ENCODE results near the gene LRRN4CL. TPM values are rescaled to one million over a fixed set of nuclear protein-coding genes. Genes with fewer than 3 reads are reported as not detected.
A peak's percentile ranks its signal among the peaks of the same experiment; 100 is the strongest.
"Not testable (repeated sequence)": the region's sequence is repeated elsewhere in the genome, so short reads cannot be mapped to it uniquely, and the experiment has no call there.

The LRRN4CL gene
- total RNA-seq, 1 experiment from 2014 or later = 5.1 TPM

- no peak for DNase-seq (ENCODE audit: low spot score)
Measured at GRCh38 chr11:62676698-62677097, 12.6 kb downstream of the LRRN4CL start.

- not testable (repeated sequence) for DNase-seq (ENCODE audit: low spot score)
Measured at GRCh38 chr11:62675415-62675814, 13.9 kb downstream of the LRRN4CL start.

- no peak for DNase-seq (ENCODE audit: low spot score)
Measured at GRCh38 chr11:62673196-62673525, 16.2 kb downstream of the LRRN4CL start.

DNA sequence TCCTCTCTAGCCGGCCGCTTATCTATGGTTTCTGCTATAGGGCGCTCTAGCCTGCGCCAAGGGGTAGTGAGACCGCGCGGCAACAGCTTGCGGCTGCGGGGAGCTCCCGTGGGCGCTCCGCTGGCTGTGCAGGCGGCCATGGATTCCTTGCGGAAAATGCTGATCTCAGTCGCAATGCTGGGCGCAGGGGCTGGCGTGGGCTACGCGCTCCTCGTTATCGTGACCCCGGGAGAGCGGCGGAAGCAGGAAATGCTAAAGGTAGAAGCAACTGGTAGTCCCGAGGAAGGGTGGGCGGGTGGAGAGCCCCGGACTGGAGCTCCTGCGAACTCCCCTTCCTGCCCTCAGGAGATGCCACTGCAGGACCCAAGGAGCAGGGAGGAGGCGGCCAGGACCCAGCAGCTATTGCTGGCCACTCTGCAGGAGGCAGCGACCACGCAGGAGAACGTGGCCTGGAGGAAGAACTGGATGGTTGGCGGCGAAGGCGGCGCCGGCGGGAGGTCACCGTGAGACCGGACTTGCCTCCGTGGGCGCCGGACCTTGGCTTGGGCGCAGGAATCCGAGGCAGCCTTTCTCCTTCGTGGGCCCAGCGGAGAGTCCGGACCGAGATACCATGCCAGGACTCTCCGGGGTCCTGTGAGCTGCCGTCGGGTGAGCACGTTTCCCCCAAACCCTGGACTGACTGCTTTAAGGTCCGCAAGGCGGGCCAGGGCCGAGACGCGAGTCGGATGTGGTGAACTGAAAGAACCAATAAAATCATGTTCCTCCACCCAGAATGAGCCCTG lies 17.5 kb downstream of the LRRN4CL start, which contains the start of the genes LBHD1 and UQCC3:
Gene LBHD1, minus strand, starts transcription at position 660 of the 782 bp plus-strand sequence. CDS start 2,236 bp downstream, outside the sequence.
Gene UQCC3, plus strand, starts transcription at position 66 of the 782 bp plus-strand sequence. Its CDS starts 73 bp downstream, at position 139.
- DNase-seq (ENCODE audit: low spot score) = peak; percentile 86

DNA sequence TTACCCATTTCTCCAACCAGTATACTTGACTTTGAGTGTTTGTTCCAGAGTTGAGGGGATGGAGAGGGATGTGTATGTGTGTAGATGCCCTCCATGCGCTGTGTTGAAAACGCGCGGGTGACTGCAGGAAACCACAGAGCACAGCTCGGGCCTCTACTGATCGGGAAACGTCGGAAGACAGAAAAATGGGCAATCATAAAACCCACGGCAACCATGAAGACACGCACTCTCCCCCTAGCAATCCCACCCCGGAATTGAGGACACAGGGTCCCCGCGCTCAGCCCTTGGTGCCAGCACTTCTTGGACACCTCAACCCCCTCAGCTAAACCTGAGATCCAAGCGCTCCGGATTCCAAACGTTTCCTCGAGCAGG lies 18.1 kb downstream of the LRRN4CL start:
- DNase-seq (ENCODE audit: low spot score) = no peak

GRCh38 chr11:62669420-62670161 lies 19.7 kb downstream of the LRRN4CL start:
- no peak for DNase-seq (ENCODE audit: low spot score)

DNA sequence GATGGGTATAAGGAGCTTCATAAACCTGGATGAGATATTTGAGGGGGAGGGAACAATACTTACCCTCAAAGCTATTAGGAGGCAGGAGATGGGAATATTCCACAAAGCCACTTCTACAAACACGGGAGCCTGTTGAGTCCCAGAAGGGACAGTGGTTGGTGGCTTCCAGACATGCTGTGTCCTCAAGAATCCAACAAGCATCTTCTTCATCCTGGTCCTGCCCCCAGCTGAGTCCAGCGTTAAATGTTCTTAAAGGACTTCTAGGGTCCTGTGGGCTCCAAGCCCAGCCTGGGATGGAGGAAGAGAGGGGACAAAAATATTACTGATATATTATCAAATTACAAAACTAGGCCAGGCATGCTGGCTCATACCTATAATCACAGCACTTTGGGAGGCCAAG lies 21.9 kb downstream of the LRRN4CL start:
- DNase-seq (ENCODE audit: low spot score) = no peak

DNA sequence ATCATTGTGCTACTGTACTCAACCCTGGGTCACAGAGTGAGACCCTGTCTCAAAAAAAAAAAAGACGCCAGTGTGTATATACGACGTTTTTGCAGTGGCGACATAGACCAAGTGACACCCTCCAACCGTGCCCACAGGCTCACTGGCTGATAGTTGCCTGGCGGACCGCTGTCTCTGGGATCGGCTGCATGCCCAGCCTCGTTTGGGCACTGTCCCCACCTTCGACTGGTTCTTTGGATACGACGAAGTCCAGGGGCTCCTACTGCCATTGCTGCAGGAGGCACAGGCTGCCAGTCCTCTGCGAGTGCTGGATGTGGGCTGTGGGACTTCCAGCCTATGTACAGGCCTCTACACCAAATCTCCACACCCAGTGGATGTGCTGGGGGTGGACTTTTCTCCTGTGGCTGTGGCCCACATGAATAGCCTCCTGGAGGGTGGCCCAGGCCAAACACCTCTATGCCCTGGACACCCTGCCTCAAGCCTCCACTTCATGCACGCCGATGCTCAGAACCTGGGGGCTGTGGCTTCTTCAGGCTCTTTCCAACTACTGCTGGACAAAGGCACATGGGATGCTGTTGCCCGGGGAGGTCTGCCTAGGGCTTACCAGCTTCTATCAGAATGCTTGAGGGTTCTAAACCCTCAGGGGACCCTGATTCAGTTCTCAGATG lies 22.9 kb downstream of the LRRN4CL start:
- DNase-seq (ENCODE audit: low spot score) = no peak

GRCh38 chr11:62665599-62666258 lies 23.6 kb downstream of the LRRN4CL start:
- DNase-seq (ENCODE audit: low spot score) = peak; percentile 14

DNA sequence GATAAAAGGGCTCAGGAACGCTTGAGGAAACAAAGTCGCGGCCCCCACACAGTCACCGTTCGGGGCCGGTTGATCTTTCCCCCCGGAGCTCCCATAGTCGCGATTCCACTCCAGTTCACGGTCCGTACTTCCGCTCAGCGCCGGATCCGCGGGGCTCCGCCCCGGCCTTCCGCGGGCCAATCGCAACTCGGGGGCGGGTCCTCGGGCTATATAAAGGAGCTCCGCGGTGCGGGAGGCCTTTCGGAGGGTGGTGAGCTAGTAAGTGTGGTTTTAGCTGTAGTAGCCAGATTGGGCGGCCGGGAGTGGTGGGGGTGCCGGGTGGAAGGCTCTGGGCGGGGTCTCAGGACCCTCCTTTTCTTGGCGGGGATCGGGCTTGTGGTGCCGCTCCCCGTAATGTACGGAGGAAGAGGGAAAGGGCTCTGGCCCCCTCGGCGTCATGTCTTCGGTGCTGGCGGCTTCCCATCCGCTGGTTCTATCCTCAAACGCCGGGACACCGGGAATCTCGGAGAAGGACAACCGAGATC lies 24.2 kb downstream of the LRRN4CL start, which contains the start of the genes C11orf98 and CSKMT:
Gene C11orf98, minus strand, starts transcription at position 136 of the 524 bp plus-strand sequence. Its CDS starts 41 bp downstream, at position 95.
Gene CSKMT, plus strand, starts transcription at position 238 of the 524 bp plus-strand sequence. CDS start 568 bp downstream, outside the sequence.
- peak; percentile 79 for DNase-seq (ENCODE audit: low spot score)

- DNase-seq (ENCODE audit: low spot score) = peak; percentile 59
Measured at GRCh38 chr11:62664405-62665074, 24.8 kb downstream of the LRRN4CL start.

- DNase-seq (ENCODE audit: low spot score) = no peak
Measured at GRCh38 chr11:62656796-62657429, 32.4 kb downstream of the LRRN4CL start.

DNA sequence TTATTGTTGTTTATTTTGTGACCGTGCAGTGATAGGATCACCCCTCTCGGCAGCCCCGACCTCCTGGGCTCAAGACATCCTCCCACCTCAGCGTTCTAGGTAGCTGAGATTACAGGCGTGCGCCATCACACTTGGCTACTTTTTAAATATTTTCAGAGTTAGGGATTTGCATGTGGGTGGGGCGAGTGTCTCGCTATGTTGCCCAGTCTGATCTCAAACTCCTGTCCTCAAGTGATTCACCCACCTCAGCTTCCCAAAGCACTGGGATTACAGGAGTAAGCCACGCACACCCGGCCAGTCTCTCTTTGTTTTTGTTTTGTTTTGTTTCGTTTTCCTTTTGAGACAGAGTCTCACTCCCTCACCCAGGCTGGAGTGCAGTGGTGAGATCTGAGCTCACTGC lies 35.0 kb downstream of the LRRN4CL start:
- DNase-seq (ENCODE audit: low spot score) = no peak

DNA sequence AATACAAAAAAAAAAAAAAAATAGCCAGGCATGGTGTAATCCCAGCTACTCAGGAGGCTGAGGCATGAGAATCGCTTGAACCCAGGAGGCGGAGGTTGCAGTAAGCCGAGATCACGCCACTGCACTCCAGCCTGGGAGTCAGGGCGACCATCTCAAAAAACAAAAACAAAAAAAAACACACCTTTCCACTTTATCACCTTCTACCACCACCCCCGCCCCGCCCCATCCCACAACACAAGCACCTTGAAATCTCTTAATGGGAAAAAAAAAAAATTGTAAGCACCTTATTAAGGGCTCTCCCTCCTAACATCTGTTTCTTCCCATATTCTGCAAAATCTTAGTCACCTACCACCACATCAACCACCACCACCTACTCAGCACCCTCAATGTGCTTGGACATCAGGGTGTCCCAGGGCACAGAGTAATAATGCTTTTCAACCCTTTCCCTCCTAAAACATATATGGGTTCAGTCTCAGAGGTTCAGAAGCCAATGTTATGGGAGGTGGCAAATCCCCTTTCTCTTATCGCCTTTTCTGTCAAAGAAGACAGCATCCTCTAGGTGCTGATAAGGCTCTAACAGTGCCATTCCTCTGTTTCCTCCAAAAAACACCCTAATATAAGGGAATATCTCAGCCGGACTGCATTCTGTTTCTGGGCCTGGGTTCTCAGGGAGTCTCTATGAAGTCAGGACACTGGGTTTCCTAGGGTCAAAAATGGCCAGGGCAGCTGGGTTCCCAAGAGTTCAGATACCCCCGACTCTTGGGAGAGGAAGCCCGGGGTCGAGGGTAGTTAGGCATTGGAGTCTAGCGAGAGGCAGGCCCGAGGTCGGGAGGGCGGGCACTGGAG lies 36.9 kb downstream of the LRRN4CL start:
- DNase-seq (ENCODE audit: low spot score) = no peak

- not testable (repeated sequence) for DNase-seq (ENCODE audit: low spot score)
Measured at GRCh38 chr11:62650283-62650682, 39.0 kb downstream of the LRRN4CL start.

- DNase-seq (ENCODE audit: low spot score) = no peak
Measured at GRCh38 chr11:62649486-62649885, 39.8 kb downstream of the LRRN4CL start.

DNA sequence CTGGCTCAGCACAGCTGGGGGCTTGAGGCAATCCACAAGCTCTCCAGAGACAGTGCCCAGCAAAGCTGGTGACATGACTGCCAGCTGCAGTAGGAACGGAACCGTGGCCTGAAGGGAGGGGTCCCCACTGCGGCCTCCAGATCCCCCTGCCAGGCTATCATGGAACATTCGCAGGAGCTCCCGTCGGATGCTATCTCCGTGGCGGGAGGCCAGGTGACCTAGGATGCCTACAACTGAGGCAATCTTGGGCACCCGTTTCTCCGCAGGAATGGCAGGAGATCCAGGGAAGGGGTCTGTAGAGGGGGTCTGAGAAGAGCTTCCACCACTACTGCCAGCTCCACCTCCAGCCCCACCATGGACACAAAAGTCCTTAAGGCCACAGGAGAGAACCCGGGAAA lies 40.4 kb downstream of the LRRN4CL start:
- no peak for DNase-seq (ENCODE audit: low spot score)

DNA sequence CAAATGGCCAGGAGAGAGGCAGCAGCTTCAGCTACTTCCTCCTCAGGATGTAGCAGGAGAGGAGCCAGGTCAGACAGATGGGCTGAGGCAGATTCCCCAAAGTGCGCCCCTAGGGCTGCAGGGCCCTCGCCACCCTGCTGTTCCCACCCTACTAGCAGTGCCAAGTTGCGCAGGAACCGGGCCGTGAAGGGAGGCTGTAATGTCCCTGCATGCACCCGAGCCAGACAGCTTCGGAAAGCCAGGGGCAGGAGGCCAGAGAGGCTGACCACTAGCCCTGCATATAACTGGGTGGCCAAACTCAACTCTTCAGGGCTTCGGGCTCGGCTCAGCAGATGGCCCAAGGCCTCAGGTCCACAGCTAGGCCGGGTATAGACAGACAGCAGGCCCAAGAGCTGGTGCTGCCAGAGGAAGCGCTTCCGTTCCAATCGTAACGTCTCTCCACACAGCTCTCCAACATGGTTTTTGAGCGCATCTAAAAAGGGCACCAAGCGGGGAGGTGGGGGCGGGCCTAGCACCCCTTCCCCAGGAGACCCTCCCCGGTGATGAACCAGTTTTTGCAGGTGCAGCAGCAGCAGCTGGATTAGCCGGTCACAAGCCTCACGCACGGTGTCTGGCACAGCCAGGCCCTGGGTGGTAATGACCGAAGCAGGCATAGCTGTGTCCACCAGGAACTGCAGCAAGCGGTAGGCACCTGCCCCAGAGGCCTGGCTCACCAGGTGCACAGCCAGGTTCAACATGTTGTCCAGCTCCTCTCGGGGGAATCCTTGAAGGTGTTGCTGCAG lies 41.0 kb downstream of the LRRN4CL start:
- no peak for DNase-seq (ENCODE audit: low spot score)

GRCh38 chr11:62647609-62648005 lies 41.7 kb downstream of the LRRN4CL start:
- no peak for DNase-seq (ENCODE audit: low spot score)

All from A172 (cell line).